ENCODE measurements around the gene PALM. TPM values are rescaled to one million over a fixed set of nuclear protein-coding genes. Genes with fewer than 3 reads are reported as not detected.

Gene PALM
- total RNA-seq, 1 experiment from 2014 or later, result 43.7 TPM

- Histone ChIP-seq H3K27ac (ENCODE audit: low read depth, low read length) (peak overlapping the region; percentile 32; the same call in 1 of the 2 replicates), H3K9me3 (ENCODE audit: control insufficient read depth in 1 of 2, insufficient read depth in 1 of 2, low read depth in 1 of 2, low read length in 2 of 2) (no peaks in the 10 kb centered on the region), H3K9me2 (ENCODE audit: insufficient read depth) (no peaks in the 10 kb centered on the region), H3K4me1 (ENCODE audit: control insufficient read depth in 1 of 2, insufficient read depth in 2 of 2, low read length in 2 of 2) (peaks cover 11 to 14% of the 10 kb centered on the region in 2 experiments), H3K79me2 (ENCODE audit: insufficient read depth, low read length) (no peaks in the 10 kb centered on the region), H3K36me3 (ENCODE audit: control insufficient read depth in 1 of 2, insufficient read depth in 2 of 2, low read length in 2 of 2) (no peaks in the 10 kb centered on the region; a peak in 1 of 4 replicates), H3K27me3 (ENCODE audit: insufficient read depth, low read length) (no peaks in the 10 kb centered on the region), H3K4me3 (replicated peaks in 1 of 2; ENCODE audit: low read depth in 1 of 2, low read length in 2 of 2) (no peak overlapping the region), H2AFZ (ENCODE audit: low read depth, low read length, poor library complexity, severe bottlenecking) (no peak overlapping the region), H4K20me1 (ENCODE audit: insufficient read depth) (no peaks in the 10 kb centered on the region), H3K4me2 (ENCODE audit: low read length) (peak overlapping the region; percentile 53), H3K9ac (ENCODE audit: low read length) (no peak overlapping the region)
- no TSS peak for BruUV-seq (replicated peaks)
- no peak for TF ChIP-seq CEBPB (IDR thresholded peaks at IDR 0.05; ENCODE audit: low read depth)
- TF ChIP-seq SRF (IDR thresholded peaks at IDR 0.05; ENCODE audit: low read depth), result no peak
- ATAC-seq (peak; percentile 63), DNase-seq (ENCODE audit: low read depth, low spot score) (no peak)
- intact Hi-C loops (cut with micrococcal nuclease), result no loop called here
- POLR2A ChIA-PET, result interaction anchor here (1.2 kb wide), 1 partner anchor 42 kb away, joined by 5 read pairs; no protein-coding TSS in a partner anchor
- RAD21 ChIA-PET (ENCODE audit: low non-redundant PET in 1 of 2, low total read pairs in 2 of 2, uncharacterized antibody in 2 of 2, unreplicated experiment in 2 of 2), result no interaction called here
- CTCF ChIA-PET, result interaction anchor here (1.7 kb wide), 1 partner anchor 12 kb away, joined by 4 read pairs; no protein-coding TSS in a partner anchor
Observed at GRCh38 chr19:722553-723101, 13.9 kb downstream of the PALM start.

- ChIA-PET POLR2A (interaction anchor here (1.2 kb wide), 1 partner anchor 42 kb away, joined by 5 read pairs; no protein-coding TSS in a partner anchor), RAD21 (ENCODE audit: low non-redundant PET in 1 of 2, low total read pairs in 2 of 2, uncharacterized antibody in 2 of 2, unreplicated experiment in 2 of 2) (no interaction called here), CTCF (interaction anchor here (1.7 kb wide), 1 partner anchor 11 kb away, joined by 4 read pairs; no protein-coding TSS in a partner anchor)
- Histone ChIP-seq H3K4me2 (ENCODE audit: low read length) (no peak overlapping the region), H3K27me3 (ENCODE audit: insufficient read depth, low read length) (no peaks in the 10 kb centered on the region), H3K4me1 (ENCODE audit: control insufficient read depth in 1 of 2, insufficient read depth in 2 of 2, low read length in 2 of 2) (peaks cover 11 to 14% of the 10 kb centered on the region in 2 experiments), H2AFZ (ENCODE audit: low read depth, low read length, poor library complexity, severe bottlenecking) (no peak overlapping the region), H3K79me2 (ENCODE audit: insufficient read depth, low read length) (no peaks in the 10 kb centered on the region), H3K9me2 (ENCODE audit: insufficient read depth) (no peaks in the 10 kb centered on the region), H3K27ac (ENCODE audit: low read depth, low read length) (no peak overlapping the region), H3K4me3 (replicated peaks in 1 of 2; ENCODE audit: low read depth in 1 of 2, low read length in 2 of 2) (no peak overlapping the region), H4K20me1 (ENCODE audit: insufficient read depth) (no peaks in the 10 kb centered on the region), H3K36me3 (ENCODE audit: control insufficient read depth in 1 of 2, insufficient read depth in 2 of 2, low read length in 2 of 2) (no peaks in the 10 kb centered on the region; a peak in 1 of 4 replicates), H3K9ac (ENCODE audit: low read length) (no peak overlapping the region), H3K9me3 (ENCODE audit: control insufficient read depth in 1 of 2, insufficient read depth in 1 of 2, low read depth in 1 of 2, low read length in 2 of 2) (no peaks in the 10 kb centered on the region)
- TF ChIP-seq SRF (IDR thresholded peaks at IDR 0.05; ENCODE audit: low read depth), result no peak
- BruUV-seq (replicated peaks), result no TSS peak
- intact Hi-C loops (cut with micrococcal nuclease), result no loop called here
- DNase-seq (ENCODE audit: low read depth, low spot score) (no peak), ATAC-seq (no peak)
Observed at GRCh38 chr19:723247-723646, 14.5 kb downstream of the PALM start.
